HepG2 (cell line): ENCODE results near the gene NPHP4.

Source experiments
- ARID4A ChIP-seq: sonication (generic); formaldehyde crosslinking; IDR thresholded peaks from 2 replicates; pipeline ENCODE4 v1.5.0; 2020; ENCODE audit warnings: mild to moderate bottlenecking, missing genetic modification reagents, borderline replicate concordance
- MBD4 ChIP-seq: IDR thresholded peaks from 2 replicates; pipeline ENCODE4 v1.6.1; 2012; ENCODE audit warnings: low read length, inconsistent platforms, borderline replicate concordance
- NR1H2 ChIP-seq: sonication (generic); formaldehyde crosslinking; IDR thresholded peaks from 2 replicates; pipeline ENCODE4 v1.8.1; 2022; ENCODE audit warnings: low read depth, missing genetic modification reagents, borderline replicate concordance
- POLR2A ChIP-seq, 2 experiments: IDR thresholded peaks; 2 replicates each; pipeline ENCODE4 v1.6.1; 2011; ENCODE audit warnings: low read depth in 2 of 2, low read length in 2 of 2, mild to moderate bottlenecking in 1 of 2, moderate library complexity in 1 of 2; ENCODE audit not compliant: insufficient read depth in 1 of 2
- RAD21 ChIP-seq: fragments of 450-650 bp; formaldehyde crosslinking; IDR thresholded peaks from 2 replicates; pipeline ENCODE4 v1.5.0; 2020; ENCODE audit warnings: mild to moderate bottlenecking

- TF ChIP-seq POLR2A (IDR thresholded peaks at IDR 0.05; ENCODE audit: insufficient read depth in 1 of 2, low read depth in 2 of 2, low read length in 2 of 2): no peak
- no peak for TF ChIP-seq RAD21 (CRISPR knock-in tag)
- TF ChIP-seq NR1H2 (CRISPR knock-in tag): no peak
- TF ChIP-seq ARID4A (CRISPR knock-in tag): no peak
- TF ChIP-seq MBD4: no peak
These were observed 101.7 kb downstream of the NPHP4 start for GRCh38 chr1:5890346-5891106.
